Duodenal mucosa (tissue), 2 donors: ENCODE measurements around the gene ELAVL4.

Source experiments
- H3K27ac ChIP-seq: one replicate; pipeline ENCODE4 v1.7.0; 2013; ENCODE audit warnings: low read depth, low read length
- H3K27me3 ChIP-seq, 2 donors: one replicate each; pipeline ENCODE4 v1.7.0; 2013; ENCODE audit warnings: low read length in 2 of 2, control low read depth in 1 of 2; ENCODE audit not compliant: insufficient read depth in 2 of 2, control insufficient read depth in 1 of 2
- H3K36me3 ChIP-seq, 2 donors: one replicate each; pipeline ENCODE4 v1.7.0; 2013; ENCODE audit warnings: low read length in 2 of 2, control low read depth in 1 of 2; ENCODE audit not compliant: insufficient read depth in 2 of 2, control insufficient read depth in 1 of 2
- H3K4me1 ChIP-seq, 2 donors: one replicate each; pipeline ENCODE4 v1.7.0; 2013; ENCODE audit warnings: low read length in 2 of 2, control low read depth in 1 of 2; ENCODE audit not compliant: insufficient read depth in 2 of 2, control insufficient read depth in 1 of 2
- H3K4me3 ChIP-seq, 2 donors: one replicate each; pipeline ENCODE4 v1.7.0; 2013; ENCODE audit warnings: low read length in 2 of 2, low read depth in 1 of 2
- H3K9ac ChIP-seq, 2 donors: one replicate each; pipeline ENCODE4 v1.7.0; 2013; ENCODE audit warnings: low read length in 2 of 2, low read depth in 1 of 2
- H3K9me3 ChIP-seq, 2 donors: one replicate each; pipeline ENCODE4 v1.7.0; 2013; ENCODE audit warnings: low read length in 2 of 2, control low read depth in 1 of 2; ENCODE audit not compliant: control insufficient read depth in 1 of 2

ELAVL4 gene

DNA sequence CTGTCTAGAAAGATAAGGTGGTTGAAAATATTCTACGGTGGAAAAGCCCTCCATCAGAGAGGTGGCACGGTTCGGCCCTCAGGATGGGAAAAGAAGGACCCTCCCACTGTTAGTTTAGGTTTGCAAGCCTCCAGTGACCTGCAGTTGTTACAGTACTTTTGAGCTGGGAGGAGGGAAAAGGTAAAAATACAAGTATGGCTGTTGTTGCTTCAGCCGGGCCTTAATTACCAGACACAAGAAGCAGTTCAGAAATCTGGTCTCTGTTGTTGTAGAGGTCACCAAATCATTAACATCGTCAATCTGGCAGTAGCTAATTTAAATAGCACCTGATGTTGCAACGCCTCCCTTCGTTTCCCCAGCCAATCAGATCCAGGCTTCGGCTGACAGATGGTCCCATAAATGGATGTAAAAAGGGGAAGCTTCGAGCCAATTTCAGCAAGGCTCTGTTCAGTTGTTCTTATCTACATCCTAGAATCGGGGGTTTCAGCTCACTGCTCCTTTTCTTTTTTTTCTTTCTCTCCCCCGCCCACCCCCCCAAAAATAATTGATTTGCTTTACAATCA is at the start of gene ELAVL4:
Gene ELAVL4, plus strand, starts transcription at position 424 of the 563 bp plus-strand sequence. CDS start 270 bp downstream, outside the sequence.
- no peak within 1 kb of the TSS for H3K9ac ChIP-seq
- H3K4me3 ChIP-seq = peak within 1 kb of the TSS in 1 of 2 donors; percentile 30
- H3K27ac ChIP-seq = no peak within 1 kb of the TSS

DNA sequence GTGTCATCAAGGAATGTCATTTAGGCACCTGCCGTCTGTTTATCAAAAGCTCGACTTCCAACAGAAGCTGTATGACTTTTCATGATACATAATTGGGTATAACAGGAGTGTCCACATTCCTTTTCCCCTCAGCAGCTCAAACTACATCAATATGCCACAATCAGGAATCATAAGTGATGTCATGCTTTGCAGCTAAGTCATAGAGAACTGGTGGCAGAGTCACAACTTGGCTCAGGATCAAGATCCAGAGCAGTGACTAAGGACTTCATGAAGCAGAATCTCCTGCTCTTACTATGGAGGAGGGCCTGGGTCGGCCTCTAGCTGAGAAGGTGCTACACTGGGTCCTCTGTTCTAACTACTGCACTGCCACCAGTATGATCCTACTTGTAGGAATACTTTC is 48.4 kb upstream of the ELAVL4 start:
- H3K9me3 ChIP-seq = no peaks in the 10 kb centered on the region
- no peak overlapping the region for H3K27ac ChIP-seq
- H3K4me1 ChIP-seq = no peaks in the 10 kb centered on the region
- no peak overlapping the region for H3K9ac ChIP-seq
- no peak overlapping the region for H3K4me3 ChIP-seq
- H3K36me3 ChIP-seq = no peaks in the 10 kb centered on the region
- no peaks in the 10 kb centered on the region for H3K27me3 ChIP-seq

More for the DNA sequence above, at the start of gene ELAVL4:
- Histone ChIP-seq H3K4me1 (no peaks in the 10 kb centered on the region), H3K9me3 (no peaks in the 10 kb centered on the region), H3K36me3 (no peaks in the 10 kb centered on the region), H3K27me3 (peaks cover 11 to 30% of the 10 kb centered on the region in 2 donors)

DNA sequence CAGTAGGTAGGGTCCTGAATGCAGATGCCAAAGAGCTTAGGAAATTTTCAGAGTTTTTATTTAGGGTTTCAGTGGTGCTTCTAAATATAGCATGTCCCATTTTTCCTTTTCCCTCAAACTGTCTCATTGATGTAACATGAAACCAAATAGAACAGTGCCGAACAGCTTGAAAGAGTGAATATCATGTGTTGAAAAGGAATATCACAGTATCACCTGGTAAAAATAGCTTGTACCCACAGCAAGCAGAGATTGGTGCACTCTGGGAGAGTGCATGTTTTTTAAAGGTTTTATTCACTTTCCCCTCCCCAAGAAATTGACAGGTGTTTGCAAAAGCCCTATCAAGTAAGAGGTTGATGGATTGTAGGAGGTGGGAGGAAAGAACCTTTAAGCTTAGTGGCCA is 41.9 kb upstream of the ELAVL4 start:
- Histone ChIP-seq H3K4me1 (no peaks in the 10 kb centered on the region), H3K4me3 (no peak overlapping the region), H3K9me3 (no peaks in the 10 kb centered on the region), H3K27ac (no peak overlapping the region), H3K36me3 (no peaks in the 10 kb centered on the region), H3K27me3 (no peaks in the 10 kb centered on the region), H3K9ac (no peak overlapping the region)

DNA sequence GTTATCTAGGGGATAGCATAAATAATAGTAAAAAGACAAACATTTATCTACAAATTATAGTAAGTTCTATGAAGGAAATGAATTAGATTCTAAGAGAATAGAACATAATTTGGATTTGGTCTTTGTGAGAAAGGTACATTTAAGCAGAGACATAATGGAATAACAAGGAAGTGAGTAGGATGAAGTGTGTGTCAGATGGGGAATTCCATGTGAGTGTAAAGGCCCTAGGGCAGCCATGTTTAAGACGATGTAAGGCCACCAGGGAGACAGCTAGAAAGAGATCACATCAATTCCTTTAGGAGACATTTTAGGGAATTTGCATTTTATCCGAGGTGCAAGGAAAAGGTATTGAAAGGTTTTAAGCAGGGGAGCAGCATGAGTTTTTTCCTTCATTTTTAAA is 33.8 kb upstream of the ELAVL4 start:
- Histone ChIP-seq H3K4me3 (no peak overlapping the region), H3K9me3 (no peaks in the 10 kb centered on the region), H3K27me3 (no peaks in the 10 kb centered on the region), H3K4me1 (no peaks in the 10 kb centered on the region), H3K36me3 (no peaks in the 10 kb centered on the region), H3K9ac (no peak overlapping the region), H3K27ac (no peak overlapping the region)

DNA sequence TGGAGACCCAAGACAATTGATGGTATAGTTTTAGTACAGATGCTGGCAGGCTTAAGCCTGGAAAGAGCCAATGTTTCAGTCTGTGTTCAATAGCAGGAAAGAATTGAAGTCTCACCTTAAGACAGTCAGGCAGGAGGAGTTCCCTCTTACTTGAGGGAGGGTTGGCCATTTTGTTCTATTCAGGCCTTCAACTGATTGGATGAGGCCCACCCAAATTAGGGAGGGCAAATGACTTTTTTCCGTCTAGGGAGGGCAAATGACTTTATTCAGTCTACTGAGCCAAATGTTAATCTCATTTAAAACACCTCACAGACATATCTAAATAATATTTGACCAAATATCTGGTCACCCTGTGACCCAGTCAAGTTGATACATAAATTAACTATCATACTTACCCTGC is 31.4 kb upstream of the ELAVL4 start:
- no peaks in the 10 kb centered on the region for H3K27me3 ChIP-seq
- H3K4me3 ChIP-seq = no peak overlapping the region
- H3K4me1 ChIP-seq = no peaks in the 10 kb centered on the region
- no peak overlapping the region for H3K27ac ChIP-seq
- H3K9me3 ChIP-seq = no peaks in the 10 kb centered on the region
- H3K9ac ChIP-seq = no peak overlapping the region
- H3K36me3 ChIP-seq = no peaks in the 10 kb centered on the region

DNA sequence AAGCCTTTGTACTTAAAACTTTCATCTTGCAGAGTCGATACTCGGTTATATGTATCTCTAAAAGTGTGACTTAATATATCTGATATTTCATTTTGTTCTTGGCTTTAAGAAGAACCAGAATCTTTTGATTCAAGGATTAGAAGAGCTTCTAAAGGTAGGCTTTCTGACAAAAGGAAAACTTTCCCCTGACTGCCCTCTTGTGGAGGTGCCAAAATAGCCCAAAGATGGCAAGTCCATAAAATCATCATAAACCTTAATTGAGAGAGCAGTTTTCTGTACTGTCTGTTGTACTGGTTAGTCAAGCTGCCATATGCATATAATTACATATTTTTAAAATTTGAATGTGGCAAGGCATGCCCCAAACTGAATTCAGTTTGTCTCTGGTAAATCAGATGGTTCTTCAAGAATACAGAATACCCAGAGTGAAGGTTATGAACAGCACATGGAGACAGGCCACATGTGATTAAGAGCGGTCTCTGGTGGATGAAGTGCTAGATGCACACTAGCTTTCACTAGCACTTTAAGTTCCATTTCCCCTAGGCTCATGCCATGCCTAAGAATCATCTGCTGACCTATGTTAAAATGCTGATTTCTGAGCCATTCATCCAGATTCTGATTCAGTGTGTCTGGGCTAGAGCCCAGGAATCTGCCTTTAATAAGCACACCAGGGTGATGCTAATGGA is 27.7 kb upstream of the ELAVL4 start:
- no peak overlapping the region for H3K4me3 ChIP-seq
- H3K27ac ChIP-seq = no peak overlapping the region
- H3K27me3 ChIP-seq = no peaks in the 10 kb centered on the region
- no peaks in the 10 kb centered on the region for H3K36me3 ChIP-seq
- H3K4me1 ChIP-seq = no peaks in the 10 kb centered on the region
- H3K9me3 ChIP-seq = no peaks in the 10 kb centered on the region
- no peak overlapping the region for H3K9ac ChIP-seq

DNA sequence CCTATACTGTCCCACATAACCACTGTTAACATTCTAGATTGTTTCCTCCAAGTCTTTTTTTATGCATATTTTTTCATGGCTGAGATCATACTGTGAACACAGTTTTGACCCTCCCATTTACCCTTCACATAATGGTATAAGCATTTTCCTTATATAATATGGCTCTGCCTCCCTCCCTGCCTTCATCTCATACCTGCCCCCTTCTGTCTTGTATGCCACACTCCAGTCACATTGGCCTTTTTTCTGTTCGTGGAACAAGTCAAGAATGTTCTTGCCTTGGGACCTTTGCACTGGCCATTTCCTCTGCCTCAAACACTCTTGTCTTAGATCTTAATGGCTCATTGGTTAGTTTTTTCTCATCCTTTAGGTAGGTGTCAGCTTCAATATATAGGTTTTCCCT is 24.3 kb upstream of the ELAVL4 start:
- H3K27me3 ChIP-seq = no peaks in the 10 kb centered on the region
- H3K4me3 ChIP-seq = no peak overlapping the region
- no peaks in the 10 kb centered on the region for H3K4me1 ChIP-seq
- no peak overlapping the region for H3K9ac ChIP-seq
- no peaks in the 10 kb centered on the region for H3K36me3 ChIP-seq
- H3K27ac ChIP-seq = no peak overlapping the region
- no peaks in the 10 kb centered on the region for H3K9me3 ChIP-seq

DNA sequence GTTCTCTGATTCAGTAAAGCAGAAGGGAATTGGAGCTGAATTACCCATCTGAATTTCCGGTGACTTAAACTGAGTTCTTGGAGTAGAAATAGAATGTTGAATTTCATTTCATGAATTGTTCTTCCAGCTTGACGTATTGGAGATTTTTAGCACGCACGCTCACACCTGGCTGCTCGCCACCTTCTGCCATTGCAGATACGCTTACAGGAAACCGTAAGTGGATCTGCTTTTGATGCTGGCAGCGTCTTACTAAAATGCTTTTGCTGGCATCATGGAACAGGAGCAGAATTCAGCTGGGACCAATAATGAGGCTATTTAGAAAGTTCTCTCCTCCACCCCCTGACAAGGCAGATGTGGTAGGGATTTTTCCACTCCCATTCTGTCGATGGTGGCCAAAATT is 17.7 kb upstream of the ELAVL4 start:
- no peaks in the 10 kb centered on the region for H3K9me3 ChIP-seq
- no peaks in the 10 kb centered on the region for H3K36me3 ChIP-seq
- H3K27ac ChIP-seq = no peak overlapping the region
- no peak overlapping the region for H3K9ac ChIP-seq
- H3K4me1 ChIP-seq = no peaks in the 10 kb centered on the region
- H3K4me3 ChIP-seq = no peak overlapping the region
- H3K27me3 ChIP-seq = no peaks in the 10 kb centered on the region

DNA sequence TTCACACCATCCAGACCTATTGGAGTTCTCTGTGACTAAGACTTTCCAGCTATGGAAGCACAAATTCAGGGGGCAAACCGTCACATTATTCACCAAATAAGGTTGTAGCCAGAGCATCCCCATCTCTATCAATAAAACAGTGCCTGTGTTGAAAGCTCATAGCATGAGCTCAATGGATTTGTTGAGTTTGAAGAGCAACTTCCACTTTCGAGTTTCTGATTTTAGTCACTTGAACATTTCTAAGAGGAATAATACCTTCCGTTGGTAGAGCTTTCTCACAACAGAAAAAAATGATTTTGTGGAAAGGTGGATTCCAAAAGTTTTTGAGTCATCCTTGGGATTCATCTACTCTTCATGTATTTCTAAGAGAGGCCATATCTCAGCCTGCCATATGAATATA is 13.0 kb upstream of the ELAVL4 start:
- Histone ChIP-seq H3K27me3 (no peaks in the 10 kb centered on the region), H3K27ac (no peak overlapping the region), H3K9me3 (no peaks in the 10 kb centered on the region), H3K9ac (no peak overlapping the region), H3K4me1 (no peaks in the 10 kb centered on the region), H3K4me3 (no peak overlapping the region), H3K36me3 (no peaks in the 10 kb centered on the region)

DNA sequence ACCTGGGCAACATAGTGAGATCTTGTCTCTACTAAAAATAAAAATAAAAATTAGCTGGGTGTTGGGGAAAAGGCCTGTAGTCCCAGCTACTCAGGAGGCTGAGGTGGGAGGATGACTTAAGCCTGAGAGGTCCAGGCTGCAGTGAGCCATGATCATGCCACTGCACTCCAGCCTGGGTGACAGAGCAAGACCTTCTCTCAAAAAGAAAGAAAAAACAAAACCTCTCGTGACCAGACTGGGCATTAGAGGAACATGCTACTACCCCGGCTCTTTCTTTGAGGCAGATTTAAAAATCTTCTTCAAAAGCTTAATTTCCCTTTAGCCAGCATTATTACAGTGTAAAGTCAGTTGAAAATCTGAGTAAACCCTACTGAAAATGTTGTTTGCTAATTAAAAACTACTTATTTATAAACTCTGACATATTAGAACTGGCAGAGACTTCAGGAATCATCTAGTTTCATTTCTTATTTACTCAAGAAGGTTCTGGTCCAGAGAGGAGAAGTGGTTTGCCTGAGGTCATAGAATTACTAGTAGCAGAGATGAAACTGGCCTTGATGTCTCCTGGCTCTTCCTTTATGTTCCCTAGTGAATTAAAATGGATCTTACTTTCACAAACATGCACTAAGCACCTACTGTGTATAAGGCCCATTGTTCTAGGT is 11.6 kb upstream of the ELAVL4 start:
- Histone ChIP-seq H3K9me3 (no peaks in the 10 kb centered on the region), H3K4me3 (no peak overlapping the region), H3K27ac (no peak overlapping the region), H3K36me3 (no peaks in the 10 kb centered on the region), H3K4me1 (no peaks in the 10 kb centered on the region), H3K27me3 (no peaks in the 10 kb centered on the region), H3K9ac (no peak overlapping the region)
